ENCODE data around the gene NDUFB2. TPM values are rescaled to one million over a fixed set of nuclear protein-coding genes. Genes with fewer than 3 reads are reported as not detected.

Gene NDUFB2
- total and polyA plus RNA-seq, 2 of the 13 experiments (the other 11 are each of a cell fraction or from before 2014, with no cell fraction given) = 206 to 221 TPM

DNA sequence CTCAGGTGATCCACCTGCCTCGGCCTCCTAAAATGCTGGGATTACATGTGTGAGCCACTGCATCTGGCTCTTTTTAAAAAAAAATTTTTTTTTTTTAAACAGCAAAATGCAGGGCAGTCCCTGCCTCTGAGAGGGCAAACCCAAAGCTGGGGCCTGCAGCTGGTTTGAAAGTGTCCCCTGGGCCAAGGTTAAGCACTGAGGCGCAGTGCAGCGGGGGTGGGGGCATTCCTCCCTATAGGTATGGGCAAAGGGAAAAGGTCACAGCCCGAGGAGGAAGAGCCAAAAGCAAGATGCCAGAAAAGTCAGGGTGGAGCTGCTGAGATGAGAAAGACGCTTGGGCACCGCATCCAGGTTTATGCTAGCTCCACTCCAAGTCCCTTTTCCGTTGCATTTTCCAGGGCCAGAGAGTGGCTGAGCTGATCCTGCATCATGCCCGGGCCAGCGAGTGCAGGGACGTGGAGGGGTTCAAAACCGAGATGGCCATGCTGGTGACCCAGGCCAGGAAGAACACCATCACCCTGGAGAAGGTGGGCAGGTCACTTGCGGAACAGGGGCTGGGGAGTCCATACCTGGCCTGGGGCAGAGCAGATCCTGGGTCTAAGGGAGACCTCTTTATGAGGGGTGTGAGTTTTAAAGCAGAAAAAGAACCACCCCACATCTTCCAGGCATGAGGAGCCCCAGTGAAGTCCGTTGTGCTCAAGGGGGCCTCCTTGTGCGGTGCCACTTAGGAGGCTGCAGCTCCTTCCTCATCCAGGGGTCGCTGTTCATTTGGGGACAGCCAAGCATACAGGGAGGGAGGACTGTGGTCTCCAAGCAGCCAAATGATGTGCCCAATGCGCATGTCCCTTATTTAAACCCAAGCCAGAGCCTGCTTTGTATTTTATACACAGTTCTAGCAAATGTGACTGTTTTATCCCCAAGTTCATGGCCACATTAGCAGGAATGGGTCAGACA, 7.0 kb upstream of the NDUFB2 start:
- Histone ChIP-seq H3K9ac (ENCODE audit: insufficient read depth, low read depth, low read length) (no peak overlapping the region), H3K4me1 (ENCODE audit: insufficient read depth, low read length) (peaks cover 8% of the 10 kb centered on the region; the same call in 1 of the 2 replicates), H3K4me2 (ENCODE audit: low read depth, low read length) (no peak overlapping the region), H3K9me3 (ENCODE audit: low read length) (no peaks in the 10 kb centered on the region), H3K27me3 (ENCODE audit: control insufficient read depth in 1 of 2, insufficient read depth in 2 of 2, low read length in 2 of 2) (no peaks in the 10 kb centered on the region), H3K4me3 (replicated peaks in 1 of 3; ENCODE audit: insufficient read depth in 1 of 3, low read depth in 2 of 3, low read length in 3 of 3) (no peak overlapping the region), H3K36me3 (replicated peaks in 1 of 2; ENCODE audit: control insufficient read depth in 1 of 2, insufficient read depth in 2 of 2, low read length in 2 of 2) (peaks cover 2 to 13% of the 10 kb centered on the region in 2 experiments; a peak in 3 of 5 replicates), H2AFZ (ENCODE audit: low read length) (no peak overlapping the region), H3K27ac (ENCODE audit: extremely low read length, insufficient read depth, low read length) (no peak overlapping the region), H4K20me1 (ENCODE audit: insufficient read depth, low read length) (no peaks in the 10 kb centered on the region), H3K79me2 (ENCODE audit: insufficient read depth, low read length) (no peaks in the 10 kb centered on the region)
- BruUV-seq (replicated peaks) = no TSS peak
- ChIA-PET POLR2A (no interaction called here), CTCF (ENCODE audit: low intra/inter-chr PET ratio, low total read pairs) (no interaction called here)
- WGBS (ENCODE audit: low lambda C conversion rate) = 96% methylated on average over 15 of the region's 16 CpGs
- in situ Hi-C loops (cut with HindIII; ENCODE audit: extremely low pct_ligation_motif_present, low pct_unique_long_range_greater_than_20kb) = loop anchor here (25.0 kb wide), 1 partner anchor 323 kb away; the partner anchor contains the start of gene MRPS33
- intact Hi-C loops (cut with micrococcal nuclease; ENCODE audit: unreplicated experiment) = no loop called here
- DNase-seq (ENCODE audit: low spot score) = no peak
- FAIRE-seq = no peak
- ATAC-seq = no peak
- TF ChIP-seq FOXC1 (CRISPR knock-in tag; IDR thresholded peaks at IDR 0.05; ENCODE audit: borderline replicate concordance) (no peak), NONO (IDR thresholded peaks at IDR 0.05) (no peak), NONO (CRISPR knock-in tag; conservative IDR thresholded peaks at IDR 0.05) (no peak), HDAC6 (IDR thresholded peaks at IDR 0.05; ENCODE audit: low read depth, low read length) (no peak), IRF2 (CRISPR knock-in tag; IDR thresholded peaks at IDR 0.05) (no peak), PCBP2 (optimal IDR thresholded peaks at IDR 0.05; ENCODE audit: low read depth, low read length, poor library complexity, severe bottlenecking) (no peak), ZFP36L2 (CRISPR knock-in tag; IDR thresholded peaks at IDR 0.05) (no peak), TOPORS (CRISPR knock-in tag; IDR thresholded peaks at IDR 0.05) (no peak), HMG20B (CRISPR knock-in tag; conservative IDR thresholded peaks at IDR 0.05) (no peak), JUND (CRISPR knock-in tag; IDR thresholded peaks at IDR 0.05) (no peak), ZNF430 (CRISPR knock-in tag; IDR thresholded peaks at IDR 0.05) (no peak), ZNF260 (CRISPR knock-in tag; IDR thresholded peaks at IDR 0.05; ENCODE audit: borderline replicate concordance, low read depth) (no peak)
- TF ChIP-seq, protein P1, sequence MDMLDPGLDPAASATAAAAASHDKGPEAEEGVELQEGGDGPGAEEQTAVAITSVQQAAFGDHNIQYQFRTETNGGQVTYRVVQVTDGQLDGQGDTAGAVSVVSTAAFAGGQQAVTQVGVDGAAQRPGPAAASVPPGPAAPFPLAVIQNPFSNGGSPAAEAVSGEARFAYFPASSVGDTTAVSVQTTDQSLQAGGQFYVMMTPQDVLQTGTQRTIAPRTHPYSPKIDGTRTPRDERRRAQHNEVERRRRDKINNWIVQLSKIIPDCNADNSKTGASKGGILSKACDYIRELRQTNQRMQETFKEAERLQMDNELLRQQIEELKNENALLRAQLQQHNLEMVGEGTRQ (IDR thresholded peaks at IDR 0.05; ENCODE audit: low read depth, low read length) = no peak
- TF ChIP-seq, protein P1 (CRISPR knock-in tag; IDR thresholded peaks at IDR 0.05; ENCODE audit: borderline replicate concordance) = no peak
